A673 (cell line): ENCODE results near the gene RSPH9.

Experiments used
- EZH2 ChIP-seq: fragments of 200-600 bp; sonication (generic); IDR thresholded peaks from 2 replicates; pipeline ENCODE4 v1.6.1; 2017; ENCODE audit warnings: borderline replicate concordance, low read depth, mild to moderate bottlenecking, mixed read lengths, antibody characterized with exemption, low read length; ENCODE audit not compliant: poor library complexity, severe bottlenecking
- TF ChIP-seq, protein P1 (sequence below): fragments of 300-800, 200-600 bp; sonication (generic); conservative IDR thresholded peaks from 2 replicates; pipeline ENCODE4 v1.5.1; 2017; ENCODE audit warnings: low read depth, mild to moderate bottlenecking, antibody characterized with exemption, low read length, moderate library complexity, mixed read lengths

DNA sequence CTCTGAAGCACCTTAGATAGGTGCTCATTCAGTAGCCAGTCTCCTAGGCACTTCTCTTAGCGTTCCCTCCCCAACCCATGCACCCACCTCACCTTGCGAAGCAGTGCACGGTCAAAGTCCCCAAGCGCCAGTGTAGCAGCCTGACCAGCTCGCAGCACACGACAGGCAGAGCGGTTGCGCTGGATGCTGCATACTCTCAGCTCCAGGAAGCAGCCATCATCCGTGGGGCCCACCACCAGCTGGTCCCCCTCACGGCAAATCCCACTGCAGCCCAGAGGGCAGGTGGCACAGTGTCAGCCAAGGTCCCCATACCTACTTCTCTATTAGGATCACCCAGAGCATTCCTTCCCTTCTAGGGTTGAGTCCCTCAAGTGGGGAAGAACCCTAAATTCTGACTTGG is 22.3 kb upstream of the RSPH9 start:
- TF ChIP-seq, protein P1, sequence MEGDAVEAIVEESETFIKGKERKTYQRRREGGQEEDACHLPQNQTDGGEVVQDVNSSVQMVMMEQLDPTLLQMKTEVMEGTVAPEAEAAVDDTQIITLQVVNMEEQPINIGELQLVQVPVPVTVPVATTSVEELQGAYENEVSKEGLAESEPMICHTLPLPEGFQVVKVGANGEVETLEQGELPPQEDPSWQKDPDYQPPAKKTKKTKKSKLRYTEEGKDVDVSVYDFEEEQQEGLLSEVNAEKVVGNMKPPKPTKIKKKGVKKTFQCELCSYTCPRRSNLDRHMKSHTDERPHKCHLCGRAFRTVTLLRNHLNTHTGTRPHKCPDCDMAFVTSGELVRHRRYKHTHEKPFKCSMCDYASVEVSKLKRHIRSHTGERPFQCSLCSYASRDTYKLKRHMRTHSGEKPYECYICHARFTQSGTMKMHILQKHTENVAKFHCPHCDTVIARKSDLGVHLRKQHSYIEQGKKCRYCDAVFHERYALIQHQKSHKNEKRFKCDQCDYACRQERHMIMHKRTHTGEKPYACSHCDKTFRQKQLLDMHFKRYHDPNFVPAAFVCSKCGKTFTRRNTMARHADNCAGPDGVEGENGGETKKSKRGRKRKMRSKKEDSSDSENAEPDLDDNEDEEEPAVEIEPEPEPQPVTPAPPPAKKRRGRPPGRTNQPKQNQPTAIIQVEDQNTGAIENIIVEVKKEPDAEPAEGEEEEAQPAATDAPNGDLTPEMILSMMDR, result no peak
- no peak for TF ChIP-seq EZH2
